Neutrophil (primary cell): Measurements from ENCODE around the gene TNFRSF4.

Source experiments
- H3K27ac ChIP-seq: fragments of 200-600 bp; sonication (generic); 2 replicates; pipeline ENCODE4 v1.5.1; 2016; ENCODE audit warnings: mild to moderate bottlenecking, moderate library complexity
- H3K27me3 ChIP-seq: fragments of 200-600 bp; sonication (generic); 2 replicates; pipeline ENCODE4 v1.6.0; 2016; ENCODE audit warnings: mild to moderate bottlenecking
- H3K36me3 ChIP-seq: fragments of 200-600 bp; sonication (generic); 2 replicates; pipeline ENCODE4 v1.5.1; 2017
- H3K4me1 ChIP-seq, 2 experiments: fragments of 200-600 bp in 1 of 2; sonication (generic) in 1 of 2; 1 replicate in 1 of 2; 2 replicates in 1 of 2; pipeline versions ENCODE4 v1.5.1 to v1.6.1; 2013 to 2016; ENCODE audit warnings: low read depth in 1 of 2, low read length in 1 of 2, mild to moderate bottlenecking in 1 of 2, moderate library complexity in 1 of 2; ENCODE audit not compliant: control insufficient read depth in 1 of 2, insufficient read depth in 1 of 2
- H3K4me3 ChIP-seq, 2 experiments: fragments of 200-600 bp in 1 of 2; sonication (generic) in 1 of 2; 1 replicate in 1 of 2; 2 replicates in 1 of 2; pipeline ENCODE4 v1.5.1; 2013 to 2016; ENCODE audit warnings: low read depth in 1 of 2, low read length in 1 of 2, mild to moderate bottlenecking in 1 of 2, moderate library complexity in 1 of 2
- H3K9me3 ChIP-seq: fragments of 200-600 bp; sonication (generic); 2 replicates; pipeline ENCODE4 v1.5.1; 2016
- CTCF ChIP-seq: fragments of 200-600 bp; sonication (generic); IDR thresholded peaks from 2 replicates; pipeline ENCODE4 v1.5.1; 2016; ENCODE audit warnings: antibody characterized with exemption

TNFRSF4 gene

GRCh38 chr1:1200876-1201810 is 12.8 kb downstream of the TNFRSF4 start:
- peaks cover 82% of the 10 kb centered on the region for H3K27me3 ChIP-seq
- no peak overlapping the region for H3K4me3 ChIP-seq
- H3K9me3 ChIP-seq = no peaks in the 10 kb centered on the region
- TF ChIP-seq CTCF = no peak
- H3K27ac ChIP-seq = no peak overlapping the region
- peaks cover 0 to 3% of the 10 kb centered on the region in 2 experiments for H3K4me1 ChIP-seq
- H3K36me3 ChIP-seq = no peaks in the 10 kb centered on the region

- no peaks in the 10 kb centered on the region for H3K9me3 ChIP-seq
- H3K4me3 ChIP-seq = no peak overlapping the region
- H3K4me1 ChIP-seq = peaks cover 0 to 3% of the 10 kb centered on the region in 2 experiments
- no peak overlapping the region for H3K27ac ChIP-seq
- H3K36me3 ChIP-seq = no peaks in the 10 kb centered on the region
- no peak for TF ChIP-seq CTCF
- peaks cover 79% of the 10 kb centered on the region for H3K27me3 ChIP-seq
These were observed 13.7 kb downstream of the TNFRSF4 start for GRCh38 chr1:1199961-1200875.

DNA sequence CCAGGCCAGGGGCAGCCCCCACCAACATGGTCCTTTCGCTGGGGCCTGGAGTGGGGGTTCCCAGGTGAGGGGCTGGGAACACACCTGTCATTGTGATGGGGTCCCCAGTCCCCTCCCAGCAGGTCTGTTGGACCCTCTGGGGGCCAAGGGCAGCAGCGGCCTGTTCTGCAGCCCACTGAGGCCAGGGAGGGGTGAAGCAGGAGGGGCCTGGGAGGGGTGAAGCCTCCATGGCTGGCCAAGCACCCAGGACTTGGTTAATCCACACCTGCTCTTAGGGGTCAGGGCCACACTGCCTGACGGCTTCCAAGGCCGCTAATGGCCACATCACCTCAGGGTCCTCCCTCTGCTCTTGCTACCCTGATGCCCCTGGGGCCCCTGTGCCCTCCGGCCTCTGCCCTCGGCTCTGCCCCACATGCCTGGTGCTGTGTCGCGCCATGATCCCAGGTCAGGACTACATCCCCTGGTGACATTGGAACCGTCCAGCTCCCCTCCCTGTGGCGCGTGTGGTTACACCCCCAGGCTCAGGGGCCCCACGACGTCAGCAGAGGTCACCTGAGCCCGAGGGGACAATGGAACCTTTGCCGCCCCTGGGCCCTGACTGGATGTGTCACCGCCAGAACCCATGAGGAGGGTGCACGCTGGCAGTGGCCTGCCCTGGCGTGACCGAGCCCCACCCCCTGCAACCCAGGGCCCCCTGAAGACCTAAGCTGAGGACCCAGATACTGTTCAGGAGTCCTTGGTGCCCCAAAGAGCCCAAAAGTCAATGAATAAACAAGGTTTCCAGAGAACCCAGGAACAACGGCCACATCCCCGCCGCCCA is 14.6 kb downstream of the TNFRSF4 start:
- Histone ChIP-seq H3K9me3 (no peaks in the 10 kb centered on the region), H3K4me1 (peaks cover 0 to 3% of the 10 kb centered on the region in 2 experiments), H3K27me3 (peaks cover 71% of the 10 kb centered on the region), H3K4me3 (no peak overlapping the region), H3K36me3 (no peaks in the 10 kb centered on the region), H3K27ac (no peak overlapping the region)
- no peak for TF ChIP-seq CTCF

- Histone ChIP-seq H3K9me3 (no peaks in the 10 kb centered on the region), H3K4me3 (no peak overlapping the region), H3K36me3 (no peaks in the 10 kb centered on the region), H3K4me1 (peaks cover 0 to 3% of the 10 kb centered on the region in 2 experiments), H3K27me3 (peaks cover 70% of the 10 kb centered on the region), H3K27ac (no peak overlapping the region)
- TF ChIP-seq CTCF = no peak
These were observed 15.4 kb downstream of the TNFRSF4 start for GRCh38 chr1:1198423-1199140.
